SKM-1 (cell line): ENCODE measurements around the gene S1PR2.

ENCODE experiments used
- DNase-seq: peaks from one replicate; lab custom pipeline; 2025; ENCODE audit not compliant: unreplicated experiment; lab: John Stamatoyannopoulos, UW

S1PR2 gene, protein sequence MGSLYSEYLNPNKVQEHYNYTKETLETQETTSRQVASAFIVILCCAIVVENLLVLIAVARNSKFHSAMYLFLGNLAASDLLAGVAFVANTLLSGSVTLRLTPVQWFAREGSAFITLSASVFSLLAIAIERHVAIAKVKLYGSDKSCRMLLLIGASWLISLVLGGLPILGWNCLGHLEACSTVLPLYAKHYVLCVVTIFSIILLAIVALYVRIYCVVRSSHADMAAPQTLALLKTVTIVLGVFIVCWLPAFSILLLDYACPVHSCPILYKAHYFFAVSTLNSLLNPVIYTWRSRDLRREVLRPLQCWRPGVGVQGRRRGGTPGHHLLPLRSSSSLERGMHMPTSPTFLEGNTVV

DNA sequence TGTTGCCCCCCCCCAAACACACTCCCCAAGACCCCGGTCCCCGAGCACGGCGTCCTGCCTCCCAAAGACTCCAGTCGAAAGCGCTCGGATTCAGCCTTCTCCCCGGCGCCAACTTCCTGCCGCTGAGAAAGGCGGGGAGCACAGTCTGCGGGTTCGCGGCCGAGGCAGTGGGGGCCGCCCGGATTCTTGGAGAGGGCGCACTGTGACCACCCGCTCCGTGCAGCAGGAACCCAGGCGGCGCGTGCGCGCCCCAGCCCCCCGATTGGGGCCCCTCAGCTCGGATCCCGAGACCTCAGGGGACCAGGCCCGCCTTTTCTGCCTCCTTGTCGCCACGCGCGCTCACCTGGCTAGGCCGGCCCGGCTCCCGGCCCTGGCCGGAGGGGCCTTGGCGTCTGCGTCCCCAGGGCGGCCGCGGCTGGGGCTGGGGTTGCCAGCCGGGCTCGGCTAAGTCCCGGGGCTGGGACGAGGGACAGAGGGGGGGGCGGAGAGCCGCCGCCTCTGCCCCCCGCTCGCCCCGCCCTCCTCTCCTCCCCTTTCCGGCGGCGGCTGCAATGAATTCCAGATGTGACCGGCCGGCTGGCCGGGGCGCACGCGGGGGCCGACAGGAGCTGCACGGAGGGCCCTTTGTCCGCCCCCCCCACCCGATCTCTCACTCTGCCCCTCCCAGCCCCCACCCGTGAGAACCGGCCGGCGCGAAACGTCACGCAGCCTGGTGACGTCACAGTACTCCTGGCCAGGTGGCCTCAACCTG lies at the start of gene S1PR2:
Gene S1PR2 (minus strand): TSS at position 471 of the 751 bp plus-strand sequence. CDS start 6,426 bp downstream, outside the sequence.
- peak; percentile 27 for DNase-seq

DNA sequence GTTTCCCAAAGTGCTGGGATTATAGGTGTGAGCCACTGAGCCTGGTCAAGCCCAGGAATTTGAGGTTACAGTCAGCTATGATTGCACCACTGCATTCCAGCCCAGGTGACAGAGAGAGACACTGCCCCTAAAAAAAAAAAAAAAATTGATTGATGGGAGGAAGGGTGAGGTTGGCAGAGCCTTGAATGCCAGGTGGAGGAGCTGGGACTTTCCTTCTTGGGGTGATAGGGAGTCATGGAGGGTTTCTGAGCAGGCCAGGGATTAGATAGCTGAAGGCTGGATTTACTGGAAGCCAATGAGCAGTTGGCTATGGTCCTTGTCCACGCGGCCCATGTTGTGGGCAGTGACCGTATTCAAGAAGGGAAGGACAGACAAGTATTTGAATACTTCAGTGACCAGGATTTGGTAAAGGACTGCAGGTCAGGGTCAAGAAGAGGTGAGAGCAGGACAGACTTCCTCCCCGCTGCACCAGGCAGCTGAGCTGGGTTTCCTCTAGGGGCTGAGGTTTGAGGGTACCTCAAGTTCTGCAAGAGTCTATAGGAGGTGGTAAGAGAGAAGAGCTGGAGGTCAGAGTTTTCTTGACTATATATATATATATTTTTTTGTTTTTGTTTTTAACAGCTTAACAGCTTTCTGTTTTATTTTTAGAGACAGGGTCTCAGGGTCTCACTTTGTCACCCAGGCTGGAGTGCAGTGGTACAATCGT lies 48.8 kb upstream of the S1PR2 start:
- DNase-seq: peak; percentile 44

DNA sequence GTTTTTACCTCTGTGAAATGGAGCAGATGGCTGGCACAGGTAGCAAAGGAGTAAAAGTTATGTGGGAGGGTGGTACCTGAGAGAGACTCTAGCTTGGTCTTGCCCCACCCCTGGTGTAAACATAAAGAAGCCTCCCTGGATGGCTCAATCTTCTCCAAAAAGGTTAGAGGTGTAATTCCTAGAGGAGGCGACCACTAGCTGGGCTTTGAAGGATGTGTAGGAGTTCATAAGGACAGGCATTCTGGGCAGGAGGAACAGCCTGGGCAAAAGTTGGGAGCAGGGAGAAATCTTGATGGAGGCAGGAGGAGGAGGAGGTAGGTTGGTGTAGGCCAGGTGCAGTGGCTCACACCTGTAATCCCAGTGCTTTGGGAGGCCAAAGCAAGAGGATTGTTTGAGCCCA lies 47.8 kb upstream of the S1PR2 start:
- no peak for DNase-seq

DNA sequence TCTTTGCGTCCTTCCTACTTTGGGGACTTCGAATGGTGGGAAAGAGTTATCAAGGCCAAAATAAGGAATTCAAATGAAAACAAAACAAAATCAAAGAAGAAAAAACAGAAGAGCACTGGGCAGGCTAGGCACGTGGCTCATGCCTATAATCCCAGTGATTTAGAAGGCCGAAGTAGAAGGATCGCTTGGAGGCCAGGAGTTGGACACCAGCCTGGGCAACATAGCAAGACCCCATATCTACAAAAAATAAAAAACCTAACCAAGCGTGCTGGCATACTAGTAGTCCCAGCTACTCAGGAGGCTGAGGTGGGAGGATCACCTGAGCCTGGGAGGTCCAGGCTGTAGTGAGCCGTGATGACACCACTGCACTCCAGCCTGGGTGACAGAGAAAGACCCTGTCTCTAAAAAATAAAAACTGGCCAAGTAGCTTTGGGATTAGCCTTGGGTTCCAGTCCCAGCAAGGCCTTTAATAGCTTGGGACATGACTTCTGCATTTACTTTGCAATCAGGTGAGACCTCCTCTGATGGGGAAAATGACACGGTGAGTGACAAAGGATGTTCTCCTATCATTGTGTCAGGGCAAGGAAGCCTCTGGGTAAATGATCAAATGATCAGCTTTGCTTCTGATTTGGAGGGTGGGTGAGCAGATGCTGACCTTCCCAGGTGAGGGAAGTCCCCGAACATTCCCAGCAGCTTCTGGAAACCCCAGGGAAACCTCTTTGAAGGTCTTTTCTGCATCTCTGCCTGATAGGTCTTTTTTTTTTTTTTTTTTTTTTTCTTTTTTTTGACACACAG lies 46.9 kb upstream of the S1PR2 start:
- DNase-seq: no peak

DNA sequence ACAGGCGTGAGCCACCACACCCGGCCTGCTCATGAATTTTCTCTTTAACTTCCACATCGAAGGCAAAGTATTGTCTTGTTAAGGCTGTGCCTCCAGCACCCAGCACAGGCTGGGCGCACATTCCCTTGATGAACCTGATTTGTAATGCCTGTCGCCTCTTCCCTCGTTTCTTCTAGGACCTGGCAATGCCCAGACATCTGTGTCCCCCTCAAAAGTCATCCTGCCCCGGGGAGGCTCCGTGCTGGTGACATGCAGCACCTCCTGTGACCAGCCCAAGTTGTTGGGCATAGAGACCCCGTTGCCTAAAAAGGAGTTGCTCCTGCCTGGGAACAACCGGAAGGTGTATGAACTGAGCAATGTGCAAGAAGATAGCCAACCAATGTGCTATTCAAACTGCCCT lies 43.5 kb upstream of the S1PR2 start:
- no peak for DNase-seq

DNA sequence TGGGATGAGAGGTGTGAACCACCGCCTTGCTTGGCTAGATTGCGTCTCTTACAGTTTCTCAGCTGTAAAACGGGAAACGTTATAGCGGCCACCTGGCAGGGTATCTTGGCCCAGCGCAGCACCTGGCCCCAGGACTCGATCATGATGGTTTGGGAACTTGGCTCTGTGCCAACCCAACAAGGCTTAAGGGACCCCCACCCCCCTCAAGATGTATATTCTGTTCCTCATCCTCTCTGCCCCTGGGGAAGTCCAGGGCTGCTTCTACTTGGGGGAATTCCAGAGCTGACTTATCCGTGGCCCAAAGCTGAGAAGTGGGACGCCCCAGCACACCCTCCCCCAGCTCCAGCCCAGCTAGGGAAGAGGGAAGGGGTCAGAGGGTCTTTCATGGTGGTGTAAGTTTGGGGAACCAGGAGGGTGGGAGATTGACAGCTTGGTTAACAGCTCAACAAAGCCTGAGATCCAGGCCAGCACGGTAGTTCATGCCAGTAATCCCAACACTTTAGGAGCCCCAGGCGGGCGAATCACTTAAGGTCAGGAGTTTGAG lies 40.5 kb upstream of the S1PR2 start:
- no peak for DNase-seq

DNA sequence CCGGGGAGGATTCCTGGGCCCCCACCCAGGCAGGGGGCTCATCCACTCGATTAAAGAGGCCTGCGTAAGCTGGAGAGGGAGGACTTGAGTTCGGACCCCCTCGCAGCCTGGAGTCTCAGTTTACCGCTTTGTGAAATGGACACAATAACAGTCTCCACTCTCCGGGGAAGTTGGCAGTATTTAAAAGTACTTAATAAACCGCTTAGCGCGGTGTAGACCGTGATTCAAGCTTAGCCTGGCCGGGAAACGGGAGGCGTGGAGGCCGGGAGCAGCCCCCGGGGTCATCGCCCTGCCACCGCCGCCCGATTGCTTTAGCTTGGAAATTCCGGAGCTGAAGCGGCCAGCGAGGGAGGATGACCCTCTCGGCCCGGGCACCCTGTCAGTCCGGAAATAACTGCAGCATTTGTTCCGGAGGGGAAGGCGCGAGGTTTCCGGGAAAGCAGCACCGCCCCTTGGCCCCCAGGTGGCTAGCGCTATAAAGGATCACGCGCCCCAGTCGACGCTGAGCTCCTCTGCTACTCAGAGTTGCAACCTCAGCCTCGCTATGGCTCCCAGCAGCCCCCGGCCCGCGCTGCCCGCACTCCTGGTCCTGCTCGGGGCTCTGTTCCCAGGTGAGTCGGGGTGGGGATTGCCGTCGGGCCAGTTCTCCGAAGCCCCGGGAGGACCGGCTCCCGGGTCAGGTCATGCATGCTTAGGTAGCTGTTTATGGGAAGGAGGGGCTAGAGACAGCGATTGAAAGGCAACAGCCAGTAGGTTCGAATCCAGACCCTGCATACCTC lies 39.7 kb upstream of the S1PR2 start, which contains the start of gene ICAM1:
Gene ICAM1 (plus strand): TSS at position 505 of the 779 bp plus-strand sequence. CDS start 40 bp downstream, at position 545.
- peak; percentile 61 for DNase-seq

DNA sequence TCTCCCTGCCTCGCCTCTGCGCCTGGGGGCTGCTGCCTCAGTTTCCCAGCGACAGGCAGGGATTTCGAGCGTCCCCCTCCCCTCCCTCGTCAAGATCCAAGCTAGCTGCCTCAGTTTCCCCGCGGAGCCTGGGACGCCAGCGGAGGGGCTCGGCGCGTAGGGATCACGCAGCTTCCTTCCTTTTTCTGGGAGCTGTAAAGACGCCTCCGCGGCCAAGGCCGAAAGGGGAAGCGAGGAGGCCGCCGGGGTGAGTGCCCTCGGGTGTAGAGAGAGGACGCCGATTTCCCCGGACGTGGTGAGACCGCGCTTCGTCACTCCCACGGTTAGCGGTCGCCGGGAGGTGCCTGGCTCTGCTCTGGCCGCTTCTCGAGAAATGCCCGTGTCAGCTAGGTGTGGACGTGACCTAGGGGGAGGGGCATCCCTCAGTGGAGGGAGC lies 39.1 kb upstream of the S1PR2 start:
- peak; percentile 82 for DNase-seq

DNA sequence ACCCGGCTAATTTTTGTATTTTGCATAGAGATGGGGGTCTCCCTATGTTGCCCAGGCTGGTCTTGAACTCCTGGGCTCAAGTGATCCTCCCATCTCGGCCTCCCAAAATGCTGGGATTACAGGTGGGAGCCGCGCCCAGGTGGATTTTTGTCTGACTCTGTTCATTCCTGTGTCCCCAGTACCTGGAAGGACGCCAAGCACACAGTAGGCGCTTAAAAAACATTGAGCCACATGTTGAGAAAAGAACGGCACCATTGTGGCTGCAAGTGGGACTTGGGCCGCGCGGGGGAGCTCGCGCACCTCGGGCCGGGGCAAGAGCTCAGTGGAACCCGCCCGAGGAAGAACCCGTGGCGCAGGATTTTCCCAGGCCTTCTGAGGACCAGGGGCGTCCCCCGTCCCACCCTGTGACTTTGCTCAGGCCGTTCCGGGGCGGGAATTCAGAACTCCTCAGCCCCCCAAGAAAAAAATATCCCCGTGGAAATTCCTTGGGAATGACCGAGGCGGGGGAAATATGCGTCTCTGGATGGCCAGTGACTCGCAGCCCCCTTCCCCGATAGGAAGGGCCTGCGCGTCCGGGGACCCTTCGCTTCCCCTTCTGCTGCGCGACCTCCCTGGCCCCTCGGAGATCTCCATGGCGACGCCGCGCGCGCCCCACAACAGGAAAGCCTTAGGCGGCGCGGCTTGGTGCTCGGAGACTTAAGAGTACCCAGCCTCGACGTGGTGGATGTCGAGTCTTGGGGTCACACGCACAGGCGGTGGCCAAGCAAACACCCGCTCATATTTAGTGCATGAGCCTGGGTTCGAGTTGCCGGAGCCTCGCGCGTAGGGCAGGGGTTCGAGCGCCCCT lies 38.4 kb upstream of the S1PR2 start:
- peak; percentile 76 for DNase-seq

DNA sequence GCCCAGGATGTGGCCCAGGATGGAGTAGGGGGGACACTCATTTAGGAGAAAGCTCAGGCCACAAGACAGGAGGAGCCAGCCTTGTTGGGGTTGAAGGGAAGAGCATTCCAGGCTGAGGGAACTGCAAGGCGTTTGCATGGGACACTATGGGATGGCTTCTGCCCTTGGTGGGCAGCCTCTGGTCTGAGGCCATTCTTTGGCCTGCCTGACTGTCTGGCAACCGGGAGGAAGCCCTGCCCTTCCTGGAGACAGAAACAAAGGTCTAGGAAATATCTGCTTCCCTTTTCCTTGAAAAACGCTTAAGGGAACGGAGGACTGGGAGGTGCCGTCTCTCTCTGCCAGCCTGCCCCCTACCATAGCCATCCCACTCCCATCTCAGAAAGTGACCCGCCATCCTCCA lies 36.9 kb upstream of the S1PR2 start:
- DNase-seq: no peak

DNA sequence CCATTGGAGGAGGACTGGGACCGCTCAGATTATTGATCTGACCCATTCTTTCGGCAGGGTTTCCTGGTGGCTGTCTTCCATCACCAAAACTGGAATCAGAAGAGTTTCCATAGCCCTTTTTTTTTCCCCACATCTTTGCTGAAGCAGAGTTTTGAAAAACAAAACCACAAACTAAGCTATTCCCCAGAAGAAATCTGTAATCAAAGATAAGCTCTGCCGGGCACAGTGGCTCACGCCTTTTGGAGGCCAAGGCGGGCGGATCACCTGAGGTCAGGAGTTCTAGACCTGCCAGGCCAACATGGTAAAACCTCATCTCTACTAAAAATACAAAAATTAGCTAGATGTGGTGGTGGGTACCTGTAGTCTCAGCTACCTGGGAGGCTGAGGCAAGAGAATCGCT lies 35.6 kb upstream of the S1PR2 start:
- no peak for DNase-seq

DNA sequence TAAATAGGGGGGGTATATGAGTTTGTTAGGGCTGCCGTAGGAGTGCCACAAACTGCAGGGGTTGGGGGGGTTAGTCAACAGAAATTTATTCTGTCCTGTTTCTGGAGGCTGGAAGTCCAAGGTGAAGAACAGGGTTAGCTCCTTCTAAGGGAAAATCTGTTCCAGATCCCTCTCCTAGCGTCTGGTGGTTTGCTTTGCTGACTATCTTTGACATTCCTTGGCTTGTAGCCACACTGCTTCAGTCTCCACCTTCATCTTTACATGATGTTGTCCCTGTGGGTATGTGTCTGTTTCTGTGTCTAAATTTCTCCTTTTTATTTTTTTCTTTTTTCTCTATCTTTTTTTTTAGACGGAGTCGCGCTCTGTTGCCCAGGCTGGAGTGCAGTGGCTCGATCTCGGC lies 31.6 kb upstream of the S1PR2 start:
- DNase-seq: no peak

DNA sequence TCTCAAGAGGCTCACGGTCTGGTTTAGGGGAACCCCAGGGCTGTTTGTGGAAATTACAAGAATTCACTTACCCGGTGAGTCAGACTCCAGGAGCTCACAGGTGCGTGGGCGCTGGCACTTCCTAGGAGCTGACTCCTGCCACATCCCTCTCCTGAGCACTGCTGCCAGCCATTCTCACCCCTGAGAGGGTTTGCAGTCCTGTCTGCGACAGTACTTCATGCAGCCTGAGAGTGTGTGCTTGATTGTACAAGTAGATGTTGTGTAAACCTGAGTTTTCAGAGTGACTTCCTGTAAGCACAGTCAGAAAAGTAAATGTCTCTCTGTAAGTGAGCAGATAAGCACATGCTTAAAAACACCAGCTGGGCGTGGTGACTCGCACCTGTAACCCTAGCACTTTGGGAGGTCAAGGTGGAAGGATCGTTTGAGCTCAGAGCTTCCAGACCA lies 29.0 kb upstream of the S1PR2 start:
- DNase-seq: no peak

DNA sequence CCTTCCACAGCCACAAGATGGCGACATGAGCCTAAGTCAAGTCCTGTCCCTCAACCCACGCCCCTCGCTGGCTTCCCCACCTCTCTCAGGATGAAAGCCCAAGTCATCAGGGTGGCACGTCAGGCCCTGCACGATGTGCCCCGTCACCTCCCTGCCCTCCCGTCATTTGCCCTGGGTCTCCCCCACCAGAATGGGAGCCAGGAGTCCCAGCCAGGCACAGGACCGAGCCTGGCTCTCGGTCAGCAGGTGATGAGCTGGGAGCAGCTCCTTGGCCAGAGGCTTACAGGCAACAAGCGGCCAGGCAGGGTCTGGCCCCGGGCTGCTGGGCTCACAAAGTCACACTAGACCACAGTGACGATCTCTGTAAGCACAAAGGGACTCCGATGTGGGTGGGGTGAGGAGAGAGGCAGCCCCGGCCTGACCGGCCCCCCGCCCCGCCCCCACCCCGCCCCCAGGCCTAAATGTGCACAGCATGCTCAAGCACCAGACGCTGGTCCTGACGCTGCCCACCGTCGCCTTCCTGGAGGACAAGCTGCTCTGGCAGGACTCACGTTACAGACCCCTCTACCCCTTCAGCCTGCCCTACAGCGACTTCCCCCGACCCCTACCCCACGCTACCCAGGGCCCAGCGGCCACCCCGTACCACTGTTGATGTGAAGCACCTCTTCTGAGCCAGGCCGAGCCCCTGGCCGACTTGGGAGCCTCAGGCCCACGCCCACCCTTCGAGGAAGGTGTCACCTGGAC lies 28.2 kb upstream of the S1PR2 start:
- peak; percentile 51 for DNase-seq

DNA sequence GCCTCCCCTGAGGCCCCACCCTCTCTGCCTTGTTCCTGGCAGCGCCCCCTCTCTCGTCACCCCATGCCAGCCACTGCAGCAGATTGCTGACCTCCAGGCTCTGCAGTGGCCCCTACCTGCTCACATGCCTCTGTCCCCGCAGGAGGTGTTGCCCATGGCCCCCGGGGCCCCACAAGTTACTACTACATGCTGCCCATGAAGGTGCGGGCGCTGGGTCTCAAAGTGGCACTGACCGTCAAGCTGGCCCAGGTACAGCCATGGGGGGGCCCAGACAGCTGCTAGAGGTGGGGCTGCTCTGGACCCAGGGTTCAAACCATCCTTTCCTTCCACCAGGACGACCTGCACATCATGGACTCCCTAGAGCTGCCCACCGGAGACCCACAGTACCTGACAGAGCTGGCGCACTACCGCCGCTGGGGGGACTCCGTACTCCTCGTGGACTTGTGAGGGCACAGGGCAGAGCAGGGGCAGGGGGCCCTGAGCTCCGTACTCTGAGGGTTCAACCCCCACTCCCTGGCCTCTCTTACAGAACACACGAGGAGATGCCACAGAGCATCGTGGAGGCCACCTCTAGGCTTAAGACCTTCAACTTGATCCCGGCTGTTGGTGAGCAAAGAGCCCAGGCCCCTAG lies 27.1 kb upstream of the S1PR2 start:
- DNase-seq: no peak

DNA sequence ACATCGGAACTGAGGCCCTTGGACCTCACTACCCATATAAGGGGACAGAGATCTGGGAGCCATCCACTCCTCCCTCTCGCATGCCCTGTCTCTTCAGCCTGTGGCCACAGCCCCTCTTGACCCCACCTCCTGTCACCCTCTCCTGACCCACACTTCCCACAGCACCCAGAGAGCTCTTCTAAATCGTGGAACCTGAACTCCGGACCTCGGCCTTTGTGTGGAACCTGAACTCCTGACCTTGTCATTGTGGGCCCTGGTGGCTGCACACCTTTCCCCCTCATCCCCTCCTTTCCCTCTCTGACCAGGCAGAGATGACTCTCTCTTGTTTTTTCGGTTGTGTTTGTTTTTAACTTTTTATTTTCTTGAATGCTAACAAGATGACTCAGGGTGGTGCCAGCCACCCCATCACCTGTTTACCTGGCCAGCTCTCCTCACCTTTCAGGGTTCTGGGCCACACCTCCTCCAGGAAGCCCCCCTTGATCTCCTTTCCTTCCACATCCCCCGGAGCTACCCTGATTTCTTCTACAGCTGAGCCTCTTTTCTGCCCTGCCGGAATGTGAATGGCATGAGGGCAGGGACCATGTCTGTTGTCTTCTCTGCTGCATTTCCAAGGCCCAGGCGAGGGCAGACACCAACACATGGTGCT lies 26.0 kb upstream of the S1PR2 start:
- DNase-seq: no peak

DNA sequence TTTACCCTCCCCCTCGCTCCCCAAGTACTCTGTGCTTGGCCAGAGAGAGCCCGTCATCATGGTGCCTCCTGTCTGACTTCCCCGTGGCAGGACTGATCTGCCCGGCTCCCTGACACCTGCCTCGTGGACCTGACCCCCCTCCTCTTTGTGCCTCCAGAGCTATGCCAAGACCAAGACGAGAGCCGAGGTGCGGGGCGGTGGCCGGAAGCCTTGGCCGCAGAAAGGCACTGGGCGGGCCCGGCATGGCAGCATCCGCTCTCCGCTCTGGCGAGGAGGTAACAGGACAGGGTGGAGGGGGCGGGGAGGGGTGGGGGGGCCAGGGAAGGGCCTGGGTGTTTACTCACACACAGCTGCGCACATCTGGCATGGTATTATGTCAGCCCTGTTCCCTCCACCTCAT lies 25.4 kb upstream of the S1PR2 start:
- no peak for DNase-seq
